ENCODE results near the gene CRACR2A. TPM values are rescaled to one million over a fixed set of nuclear protein-coding genes. Genes with fewer than 3 reads are reported as not detected.

Gene CRACR2A
- total and polyA plus RNA-seq, 10 of the 15 experiments (the other 5 are each of a cell fraction or from before 2014, with no cell fraction given), result 2.1 to 18.0 (median 13.2) TPM

GRCh38 chr12:3669594-3669993, 83.3 kb downstream of the CRACR2A start:
- no peak overlapping the region for H2AFZ ChIP-seq (ENCODE audit: control insufficient read depth, low read depth, low read length)
- RAD21 ChIA-PET (ENCODE audit: unreplicated experiment), result interaction anchor here (1.3 kb wide), 1 partner anchor 12 kb away, joined by 3 read pairs; no protein-coding TSS in a partner anchor
- H3K27me3 ChIP-seq (replicated peaks in 1 of 2; ENCODE audit: control insufficient read depth in 2 of 2, insufficient read depth in 2 of 2, low read length in 1 of 2), result no peaks in the 10 kb centered on the region
- no peak overlapping the region for H3K4me2 ChIP-seq (ENCODE audit: control insufficient read depth, insufficient read depth)
- WGBS (ENCODE audit: insufficient coverage, insufficient replicate concordance, low lambda C conversion rate, missing lambda C conversion rate), result 67% methylated on average over 3 of the region's 4 CpGs
- in situ Hi-C loops (cut with MboI) (no loop called here), intact Hi-C loops (cut with micrococcal nuclease; ENCODE audit: unreplicated experiment) (no loop called here)
- no peaks in the 10 kb centered on the region for H4K20me1 ChIP-seq (ENCODE audit: control insufficient read depth, insufficient read depth)
- no peak overlapping the region for H3K27ac ChIP-seq (ENCODE audit: control insufficient read depth, insufficient read depth)
- SMC1A ChIA-PET (ENCODE audit: uncharacterized antibody, unreplicated experiment), result interaction anchor here (1.1 kb wide), 1 partner anchor 369 kb away, joined by 3 read pairs; no protein-coding TSS in a partner anchor
- no peak for FAIRE-seq
- H3K4me1 ChIP-seq (ENCODE audit: control insufficient read depth, insufficient read depth, low read length), result no peaks in the 10 kb centered on the region
- no peak overlapping the region for H3K4me3 ChIP-seq
- peaks cover 6 to 14% of the 10 kb centered on the region in 2 experiments; a peak in 3 of 4 replicates for H3K36me3 ChIP-seq (ENCODE audit: control insufficient read depth in 2 of 2, insufficient read depth in 2 of 2, low read length in 1 of 2)
- TF ChIP-seq YY1 (IDR thresholded peaks at IDR 0.05; ENCODE audit: low read depth, low read length), result no peak
- no peak for TF ChIP-seq FOS (IDR thresholded peaks at IDR 0.05; ENCODE audit: borderline replicate concordance, extremely low read depth, insufficient read length)
- no peak for TF ChIP-seq KLF5 (IDR thresholded peaks at IDR 0.05; ENCODE audit: partially characterized antibody)
- TF ChIP-seq PAX8 (IDR thresholded peaks at IDR 0.05), result no peak
- no peak for TF ChIP-seq PML (IDR thresholded peaks at IDR 0.05; ENCODE audit: low read length)
- no peak for TF ChIP-seq PAX5 (IDR thresholded peaks at IDR 0.05; ENCODE audit: borderline replicate concordance, low read depth, low read length)
- TF ChIP-seq, protein P1, sequence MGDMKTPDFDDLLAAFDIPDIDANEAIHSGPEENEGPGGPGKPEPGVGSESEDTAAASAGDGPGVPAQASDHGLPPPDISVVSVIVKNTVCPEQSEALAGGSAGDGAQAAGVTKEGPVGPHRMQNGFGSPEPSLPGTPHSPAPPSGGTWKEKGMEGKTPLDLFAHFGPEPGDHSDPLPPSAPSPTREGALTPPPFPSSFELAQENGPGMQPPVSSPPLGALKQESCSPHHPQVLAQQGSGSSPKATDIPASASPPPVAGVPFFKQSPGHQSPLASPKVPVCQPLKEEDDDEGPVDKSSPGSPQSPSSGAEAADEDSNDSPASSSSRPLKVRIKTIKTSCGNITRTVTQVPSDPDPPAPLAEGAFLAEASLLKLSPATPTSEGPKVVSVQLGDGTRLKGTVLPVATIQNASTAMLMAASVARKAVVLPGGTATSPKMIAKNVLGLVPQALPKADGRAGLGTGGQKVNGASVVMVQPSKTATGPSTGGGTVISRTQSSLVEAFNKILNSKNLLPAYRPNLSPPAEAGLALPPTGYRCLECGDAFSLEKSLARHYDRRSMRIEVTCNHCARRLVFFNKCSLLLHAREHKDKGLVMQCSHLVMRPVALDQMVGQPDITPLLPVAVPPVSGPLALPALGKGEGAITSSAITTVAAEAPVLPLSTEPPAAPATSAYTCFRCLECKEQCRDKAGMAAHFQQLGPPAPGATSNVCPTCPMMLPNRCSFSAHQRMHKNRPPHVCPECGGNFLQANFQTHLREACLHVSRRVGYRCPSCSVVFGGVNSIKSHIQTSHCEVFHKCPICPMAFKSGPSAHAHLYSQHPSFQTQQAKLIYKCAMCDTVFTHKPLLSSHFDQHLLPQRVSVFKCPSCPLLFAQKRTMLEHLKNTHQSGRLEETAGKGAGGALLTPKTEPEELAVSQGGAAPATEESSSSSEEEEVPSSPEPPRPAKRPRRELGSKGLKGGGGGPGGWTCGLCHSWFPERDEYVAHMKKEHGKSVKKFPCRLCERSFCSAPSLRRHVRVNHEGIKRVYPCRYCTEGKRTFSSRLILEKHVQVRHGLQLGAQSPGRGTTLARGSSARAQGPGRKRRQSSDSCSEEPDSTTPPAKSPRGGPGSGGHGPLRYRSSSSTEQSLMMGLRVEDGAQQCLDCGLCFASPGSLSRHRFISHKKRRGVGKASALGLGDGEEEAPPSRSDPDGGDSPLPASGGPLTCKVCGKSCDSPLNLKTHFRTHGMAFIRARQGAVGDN (IDR thresholded peaks at IDR 0.05), result no peak
- TF ChIP-seq POLR2AphosphoS5 (IDR thresholded peaks at IDR 0.05; ENCODE audit: low read length), result no peak
- TF ChIP-seq RAD21 (IDR thresholded peaks at IDR 0.05; ENCODE audit: insufficient read depth, low read depth, low read length), result no peak
- no peak for TF ChIP-seq MEF2B (IDR thresholded peaks at IDR 0.05; ENCODE audit: partially characterized antibody, poor library complexity, severe bottlenecking)
- no peak for TF ChIP-seq ZNF207 (IDR thresholded peaks at IDR 0.05; ENCODE audit: borderline replicate concordance)
- TF ChIP-seq TARDBP (IDR thresholded peaks at IDR 0.05; ENCODE audit: borderline replicate concordance), result no peak
- TF ChIP-seq SMAD5 (IDR thresholded peaks at IDR 0.05; ENCODE audit: low read depth), result no peak
- TF ChIP-seq ZBTB4 (CRISPR knock-in tag; IDR thresholded peaks at IDR 0.05), result no peak
- TF ChIP-seq, protein P2, sequence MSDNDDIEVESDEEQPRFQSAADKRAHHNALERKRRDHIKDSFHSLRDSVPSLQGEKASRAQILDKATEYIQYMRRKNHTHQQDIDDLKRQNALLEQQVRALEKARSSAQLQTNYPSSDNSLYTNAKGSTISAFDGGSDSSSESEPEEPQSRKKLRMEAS (IDR thresholded peaks at IDR 0.05; ENCODE audit: low read depth, low read length), result no peak
- TF ChIP-seq SUZ12 (IDR thresholded peaks at IDR 0.05; ENCODE audit: unreplicated experiment), result no peak
- no peak for TF ChIP-seq ZNF217 (IDR thresholded peaks at IDR 0.05)
- TF ChIP-seq ZZZ3 (IDR thresholded peaks at IDR 0.05; ENCODE audit: control insufficient read depth, insufficient read length, low read depth), result no peak
- no peak for TF ChIP-seq RAD51 (IDR thresholded peaks at IDR 0.05)
- TF ChIP-seq EGR1 (IDR thresholded peaks at IDR 0.05; ENCODE audit: borderline replicate concordance in 1 of 2, low read depth in 2 of 2, low read length in 2 of 2), result no peak
- H3K79me2 ChIP-seq (ENCODE audit: control insufficient read depth, insufficient read depth, low read length), result no peaks in the 10 kb centered on the region
- no peak for DNase-seq (ENCODE audit: low read depth, low spot score)
- POLR2A ChIA-PET, result no interaction called here
- no TSS peak for BruUV-seq (replicated peaks)
- CTCF ChIA-PET, result no interaction called here
- no peak for ATAC-seq
- no peaks in the 10 kb centered on the region for H3K9me3 ChIP-seq (replicated peaks; ENCODE audit: control insufficient read depth, insufficient read depth, low read length)
- H3K9ac ChIP-seq (ENCODE audit: control insufficient read depth, insufficient read depth, low read length), result no peak overlapping the region

All from GM12878 (cell line).